GM12878 (cell line): ENCODE data around the gene TPBGL.

ENCODE experiments used
- BCL3 ChIP-seq: IDR thresholded peaks from 2 replicates; pipeline ENCODE4 v1.6.1; 2011; ENCODE audit warnings: borderline replicate concordance, low read depth, mild to moderate bottlenecking, moderate library complexity, low read length; ENCODE audit not compliant: insufficient read depth, poor library complexity, severe bottlenecking
- CTCF ChIP-seq, 3 experiments: IDR thresholded peaks in 2 of 3; conservative IDR thresholded peaks in 1 of 3; 2 replicates each; pipeline ENCODE4 v1.5.1; 2011; ENCODE audit warnings: low read depth in 3 of 3, low read length in 3 of 3, mild to moderate bottlenecking in 3 of 3, control low read depth in 2 of 3, moderate library complexity in 2 of 3, inconsistent platforms in 1 of 3, mixed read lengths in 1 of 3; ENCODE audit not compliant: control insufficient read depth in 2 of 3, insufficient read depth in 1 of 3; ENCODE audit errors: extremely low read depth in 1 of 3
- EED ChIP-seq: sonication (generic); IDR thresholded peaks from 2 replicates; pipeline ENCODE4 v1.6.1; 2016; ENCODE audit warnings: antibody characterized with exemption, low read depth
- EP300 ChIP-seq, 2 experiments: fragments of 150-350 bp in 1 of 2; IDR thresholded peaks; 2 replicates each; pipeline ENCODE4 v1.6.1; 2011 to 2012; ENCODE audit warnings: low read depth in 2 of 2, low read length in 2 of 2, borderline replicate concordance in 1 of 2, improper control_type of control experiment in 1 of 2, inconsistent platforms in 1 of 2; ENCODE audit not compliant: control insufficient read depth in 1 of 2
- EZH2 ChIP-seq: IDR thresholded peaks from 2 replicates; pipeline ENCODE4 v1.6.1; 2012; ENCODE audit warnings: low read depth, mild to moderate bottlenecking, control low read depth, inconsistent platforms, low read length, borderline replicate concordance; ENCODE audit not compliant: control insufficient read depth
- PBX3 ChIP-seq: IDR thresholded peaks from 2 replicates; pipeline ENCODE4 v1.6.1; 2011; ENCODE audit warnings: mild to moderate bottlenecking, low read depth, low read length, moderate library complexity; ENCODE audit not compliant: insufficient replicate concordance
- POLR2AphosphoS5 ChIP-seq: IDR thresholded peaks from 2 replicates; pipeline ENCODE4 v1.6.1; 2011; ENCODE audit warnings: mild to moderate bottlenecking, low read length, inconsistent platforms
- SPI1 ChIP-seq: IDR thresholded peaks from 2 replicates; pipeline ENCODE4 v1.6.1; 2011; ENCODE audit warnings: low read depth, mild to moderate bottlenecking, low read length, moderate library complexity, borderline replicate concordance; ENCODE audit not compliant: insufficient read depth
- SREBF2 ChIP-seq: IDR thresholded peaks from 2 replicates; pipeline ENCODE4 v1.6.1; 2012; ENCODE audit warnings: mild to moderate bottlenecking, low read length
- SUZ12 ChIP-seq: fragments of 200-600 bp; sonication (generic); IDR thresholded peaks from one replicate; pipeline ENCODE4 v1.6.1; 2018; ENCODE audit warnings: antibody characterized with exemption, mild to moderate bottlenecking; ENCODE audit not compliant: unreplicated experiment
- ZNF274 ChIP-seq: IDR thresholded peaks from one replicate; pipeline ENCODE4 v1.8.0; 2011; ENCODE audit not compliant: insufficient read length, insufficient read depth

- no peak for TF ChIP-seq EED
- no peak for TF ChIP-seq CTCF (IDR thresholded peaks at IDR 0.05 in 2 of 3, conservative IDR thresholded peaks at IDR 0.05 in 1 of 3; ENCODE audit: control insufficient read depth in 2 of 3, extremely low read depth in 1 of 3, insufficient read depth in 1 of 3, low read depth in 3 of 3, low read length in 3 of 3)
- no peak for TF ChIP-seq EZH2
- no peak for TF ChIP-seq SUZ12
- TF ChIP-seq SPI1 = no peak
- TF ChIP-seq ZNF274 = no peak
- TF ChIP-seq EP300 (IDR thresholded peaks at IDR 0.05; ENCODE audit: borderline replicate concordance in 1 of 2, control insufficient read depth in 1 of 2, low read depth in 2 of 2, low read length in 2 of 2) = no peak
- TF ChIP-seq POLR2AphosphoS5 = no peak
- no peak for TF ChIP-seq BCL3
- TF ChIP-seq SREBF2 = no peak
- no peak for TF ChIP-seq PBX3
Observed at GRCh38 chr11:75263944-75264349, 23.4 kb downstream of the TPBGL start.
